Measurements from ENCODE around the gene LAMA1. TPM values are rescaled to one million over a fixed set of nuclear protein-coding genes. Genes with fewer than 3 reads are reported as not detected.

Gene LAMA1
- total RNA-seq, 1 experiment from 2014 or later, result 28.8 TPM

- no peaks in the 10 kb centered on the region for H3K4me1 ChIP-seq (ENCODE audit: insufficient read depth, low read length)
- H3K4me2 ChIP-seq (ENCODE audit: insufficient read depth, insufficient read length, low read length), result peak overlapping the region; percentile 90
- no peak overlapping the region for H3K23ac ChIP-seq (ENCODE audit: insufficient read length, low read depth, low read length)
- no peak overlapping the region for H2BK15ac ChIP-seq (ENCODE audit: low read depth, low read length)
- peak overlapping the region; percentile 57 for H3K9ac ChIP-seq (ENCODE audit: extremely low read depth, insufficient read length, low read length)
- no peak overlapping the region for H4K8ac ChIP-seq (replicated peaks; ENCODE audit: insufficient read length, low read depth, low read length)
- H3K56ac ChIP-seq (ENCODE audit: insufficient read length, low read depth, low read length), result no peak overlapping the region
- no peak overlapping the region for H3T11ph ChIP-seq (ENCODE audit: low read length)
- DNase-seq, result peak; percentile 37
- H2BK20ac ChIP-seq (ENCODE audit: low read depth, low read length, poor library complexity, severe bottlenecking), result no peak overlapping the region
- no CpG with 5 or more reads among the region's 61 CpGs for WGBS (ENCODE audit: extremely low coverage, insufficient read length, low lambda C conversion rate)
- TF ChIP-seq, protein P1, sequence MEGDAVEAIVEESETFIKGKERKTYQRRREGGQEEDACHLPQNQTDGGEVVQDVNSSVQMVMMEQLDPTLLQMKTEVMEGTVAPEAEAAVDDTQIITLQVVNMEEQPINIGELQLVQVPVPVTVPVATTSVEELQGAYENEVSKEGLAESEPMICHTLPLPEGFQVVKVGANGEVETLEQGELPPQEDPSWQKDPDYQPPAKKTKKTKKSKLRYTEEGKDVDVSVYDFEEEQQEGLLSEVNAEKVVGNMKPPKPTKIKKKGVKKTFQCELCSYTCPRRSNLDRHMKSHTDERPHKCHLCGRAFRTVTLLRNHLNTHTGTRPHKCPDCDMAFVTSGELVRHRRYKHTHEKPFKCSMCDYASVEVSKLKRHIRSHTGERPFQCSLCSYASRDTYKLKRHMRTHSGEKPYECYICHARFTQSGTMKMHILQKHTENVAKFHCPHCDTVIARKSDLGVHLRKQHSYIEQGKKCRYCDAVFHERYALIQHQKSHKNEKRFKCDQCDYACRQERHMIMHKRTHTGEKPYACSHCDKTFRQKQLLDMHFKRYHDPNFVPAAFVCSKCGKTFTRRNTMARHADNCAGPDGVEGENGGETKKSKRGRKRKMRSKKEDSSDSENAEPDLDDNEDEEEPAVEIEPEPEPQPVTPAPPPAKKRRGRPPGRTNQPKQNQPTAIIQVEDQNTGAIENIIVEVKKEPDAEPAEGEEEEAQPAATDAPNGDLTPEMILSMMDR (conservative IDR thresholded peaks at IDR 0.05), result peak; percentile 8; the same call in 1 of the 3 replicates
- no peaks in the 10 kb centered on the region for H4K20me1 ChIP-seq (ENCODE audit: control insufficient read depth, insufficient read depth, insufficient read length)
- H3K4ac ChIP-seq (ENCODE audit: low read depth, low read length), result no peak overlapping the region
- H4K5ac ChIP-seq (ENCODE audit: insufficient read length, low read depth, low read length), result no peak overlapping the region
- Mint-ChIP-seq H3K9me3 (peaks cover 0 to 2% of the 10 kb centered on the region in 2 experiments; a peak in 2 of 5 replicates), H3K4me1 (peaks cover 19 to 23% of the 10 kb centered on the region in 2 experiments), H3K4me3 (peak overlapping the region; percentile 70 to 87), H3K27ac (no peak overlapping the region), H3K27me3 (ENCODE audit: low read depth) (peaks cover 38% of the 10 kb centered on the region), H3K36me3 (ENCODE audit: insufficient read depth in 1 of 3, low read depth in 3 of 3) (peaks cover 2 to 15% (median 2%) of the 10 kb centered on the region in 3 experiments; a peak in 5 of 7 replicates)
- H2BK12ac ChIP-seq (ENCODE audit: insufficient read length, low read depth, low read length), result no peak overlapping the region
- no peak overlapping the region for H2AK5ac ChIP-seq (ENCODE audit: insufficient read length, low read length)
- H4K91ac ChIP-seq (ENCODE audit: insufficient read length, low read depth, low read length), result no peak overlapping the region
- H3K27me3 ChIP-seq (ENCODE audit: insufficient read depth, low read length), result no peaks in the 10 kb centered on the region
- H3K14ac ChIP-seq (ENCODE audit: insufficient read depth, low read length), result peak overlapping the region; percentile 90; the same call in 1 of the 2 replicates
- no peak overlapping the region for H3K18ac ChIP-seq (ENCODE audit: insufficient read length, low read depth, low read length)
- H3K27ac ChIP-seq (ENCODE audit: insufficient read length, low read depth, low read length), result no peak overlapping the region
- H3K23me2 ChIP-seq (ENCODE audit: insufficient read length, low read depth, low read length, poor library complexity, severe bottlenecking), result peaks cover 15% of the 10 kb centered on the region
- H2AFZ ChIP-seq (ENCODE audit: low read length), result no peak overlapping the region
- no peaks in the 10 kb centered on the region for H3K9me3 ChIP-seq (ENCODE audit: control insufficient read depth, low read depth, low read length)
- H3K79me1 ChIP-seq (ENCODE audit: insufficient read depth, low read depth, low read length, poor library complexity, severe bottlenecking), result no peaks in the 10 kb centered on the region
- H2BK5ac ChIP-seq (ENCODE audit: insufficient read length, low read length), result no peak overlapping the region
- peaks cover 2% of the 10 kb centered on the region; the same call in 1 of the 2 replicates for H3K79me2 ChIP-seq (ENCODE audit: insufficient read depth, low read length)
- no peak overlapping the region for H2BK120ac ChIP-seq (ENCODE audit: low read depth, low read length, poor library complexity, severe bottlenecking)
These were observed 706 bp downstream of the LAMA1 start for GRCh38 chr18:7116792-7117389.
